HepG2 (cell line): ENCODE data around the gene ZNF23. TPM values are rescaled to one million over a fixed set of nuclear protein-coding genes. Genes with fewer than 3 reads are reported as not detected.

Experiments
- ATAC-seq: fragments of 200-7000 bp; cut with Tn5 transposase; 3 replicates; pipeline ENCODE4 v1.9.1; 2020; ENCODE audit warnings: mild to moderate bottlenecking, moderate library complexity
- BruUV-seq: library from RNA; stranded (reverse); fragments of 400-500 nt; replicated peaks from 2 replicates; lab custom pipeline; 2021; lab: Mats Ljungman, UMichigan
- CTCF ChIA-PET: fragments of 300-600 bp; formaldehyde crosslinking; extraction: SDS; loops from one replicate; lab custom pipeline; 2021; ENCODE audit warnings: low total read pairs, inconsistent platforms, low intra/inter-chr PET ratio; lab: Yijun Ruan, JAX
- POLR2A ChIA-PET: fragments of 350-600 bp; sonication (Branson Sonifier 250); formaldehyde crosslinking; loops from one replicate; lab custom pipeline; 2020; ENCODE audit warnings: antibody characterized with exemption, inconsistent platforms; lab: Yijun Ruan, JAX
- DNase-seq: peaks from one replicate; pipeline ENCODE4 v3.0.0-alpha.2; 2015; ENCODE audit warnings: low spot score
- FAIRE-seq: peaks from 3 replicates; lab custom pipeline; 2011; peaks lifted over from hg19 to GRCh38; lab: Jason Lieb, UNC
- H2AFZ ChIP-seq: one replicate; pipeline ENCODE4 v1.6.1; 2011; ENCODE audit warnings: low read length, inconsistent platforms
- H3K27ac ChIP-seq: fragments of 300-600 bp; 3 replicates; pipeline ENCODE4 v1.8.0; 2011; ENCODE audit warnings: mixed run types, mild to moderate bottlenecking, mixed read lengths, low read length, inconsistent platforms; ENCODE audit not compliant: insufficient read depth; ENCODE audit errors: extremely low read length
- H3K27me3 ChIP-seq, 2 experiments: fragments of 200-600 bp in 1 of 2; 2 replicates in 1 of 2; 3 replicates in 1 of 2; pipeline versions ENCODE4 v1.6.0 to v1.8.0; 2011; ENCODE audit warnings: low read length in 2 of 2, mild to moderate bottlenecking in 2 of 2, moderate library complexity in 2 of 2, inconsistent platforms in 1 of 2; ENCODE audit not compliant: insufficient read depth in 2 of 2, control insufficient read depth in 1 of 2
- H3K36me3 ChIP-seq, 2 experiments: fragments of 200-600 bp in 1 of 2; replicated peaks in 1 of 2; 2 replicates in 1 of 2; 3 replicates in 1 of 2; pipeline versions ENCODE4 v1.5.1 to v1.8.0; 2011; ENCODE audit warnings: low read length in 2 of 2, inconsistent platforms in 1 of 2; ENCODE audit not compliant: insufficient read depth in 2 of 2, control insufficient read depth in 1 of 2
- H3K4me1 ChIP-seq: 2 replicates; pipeline ENCODE4 v1.5.1; 2012; ENCODE audit warnings: low read length, inconsistent platforms; ENCODE audit not compliant: insufficient read depth
- H3K4me2 ChIP-seq: 2 replicates; pipeline ENCODE4 v1.6.0; 2011; ENCODE audit warnings: low read depth, low read length, inconsistent platforms
- H3K4me3 ChIP-seq, 3 experiments: fragments of 200-600 bp in 1 of 3; sonication (generic), shearing (Covaris generic) in 1 of 3; replicated peaks in 1 of 3; 2 replicates each; pipeline ENCODE4 v1.5.1; 2011 to 2016; ENCODE audit warnings: low read length in 3 of 3, inconsistent platforms in 2 of 3, low read depth in 2 of 3, mild to moderate bottlenecking in 2 of 3, control low read depth in 1 of 3, mixed read lengths in 1 of 3; ENCODE audit not compliant: insufficient read depth in 1 of 3
- H3K79me2 ChIP-seq: one replicate; pipeline ENCODE4 v1.6.1; 2011; ENCODE audit warnings: low read length, inconsistent platforms; ENCODE audit not compliant: insufficient read depth
- H3K9ac ChIP-seq: 2 replicates; pipeline ENCODE4 v1.6.0; 2011; ENCODE audit warnings: mild to moderate bottlenecking, low read depth, low read length, inconsistent platforms; ENCODE audit not compliant: insufficient read depth
- H3K9me3 ChIP-seq: 2 replicates; pipeline ENCODE4 v1.5.1; 2012; ENCODE audit warnings: mild to moderate bottlenecking, low read length
- H4K20me1 ChIP-seq: 2 replicates; pipeline ENCODE4 v1.6.0; 2011; ENCODE audit warnings: inconsistent platforms, mild to moderate bottlenecking, low read length, moderate library complexity; ENCODE audit not compliant: insufficient read depth
- CREB1 ChIP-seq, 2 experiments: fragments of 450-650 bp in 1 of 2; IDR thresholded peaks; 2 replicates each; pipeline ENCODE4 v1.6.1; 2016 to 2017; ENCODE audit warnings: control low read depth in 1 of 2, mild to moderate bottlenecking in 1 of 2, missing compliant biosample characterization in 1 of 2, missing genetic modification characterization in 1 of 2
- FOXP1 ChIP-seq, 2 experiments: fragments of 450-650 bp in 1 of 2; IDR thresholded peaks; 2 replicates each; pipeline ENCODE4 v1.6.1; 2017 to 2018; ENCODE audit warnings: antibody characterized with exemption in 1 of 2
- SETDB1 ChIP-seq: sonication (generic); formaldehyde crosslinking; IDR thresholded peaks from 2 replicates; pipeline ENCODE4 v1.5.1; 2020; ENCODE audit warnings: missing genetic modification reagents, mild to moderate bottlenecking, borderline replicate concordance
- SP140L ChIP-seq: sonication (generic); formaldehyde crosslinking; IDR thresholded peaks from 2 replicates; pipeline ENCODE4 v1.4.0; 2020; ENCODE audit warnings: missing genetic modification reagents, borderline replicate concordance
- TARDBP ChIP-seq: sonication (generic); formaldehyde crosslinking; IDR thresholded peaks from 2 replicates; pipeline ENCODE4 v1.8.0; 2022; ENCODE audit warnings: mild to moderate bottlenecking, missing genetic modification reagents
- ZMYM3 ChIP-seq: sonication (generic); formaldehyde crosslinking; IDR thresholded peaks from 2 replicates; pipeline ENCODE4 v1.5.1; 2020; ENCODE audit warnings: mild to moderate bottlenecking, missing genetic modification reagents
- ZNF512B ChIP-seq: sonication (generic); formaldehyde crosslinking; IDR thresholded peaks from 2 replicates; pipeline ENCODE4 v1.5.1; 2020; ENCODE audit warnings: missing genetic modification reagents, mild to moderate bottlenecking, borderline replicate concordance
- ZNF574 ChIP-seq: sonication (generic); formaldehyde crosslinking; IDR thresholded peaks from 2 replicates; pipeline ENCODE4 v1.4.0; 2020; ENCODE audit warnings: missing genetic modification reagents
- ZNF580 ChIP-seq: IDR thresholded peaks from 2 replicates; pipeline ENCODE4 v1.6.1; 2016; ENCODE audit warnings: low read depth, borderline replicate concordance
- ZNF703 ChIP-seq: sonication (generic); formaldehyde crosslinking; IDR thresholded peaks from 2 replicates; pipeline ENCODE4 v1.5.1; 2020; ENCODE audit warnings: missing genetic modification reagents, mild to moderate bottlenecking, moderate library complexity, borderline replicate concordance
- ZNF775 ChIP-seq: sonication (generic); formaldehyde crosslinking; IDR thresholded peaks from 2 replicates; pipeline ENCODE4 v1.4.0; 2020; ENCODE audit warnings: missing genetic modification reagents, mild to moderate bottlenecking, moderate library complexity, borderline replicate concordance
- ZNF800 ChIP-seq: sonication (generic); formaldehyde crosslinking; IDR thresholded peaks from 2 replicates; pipeline ENCODE4 v1.4.0; 2020; ENCODE audit warnings: missing genetic modification reagents
- WGBS: methylation state at CpG from one replicate; pipeline ENCODE4 v1.1.6; 2017; ENCODE audit warnings: low lambda C conversion rate; 5-methylcytosine and 5-hydroxymethylcytosine counted together
- in situ Hi-C: cut with HindIII; loops from 2 replicates; pipeline ENCODE4 v1.10.0; 2017; ENCODE audit warnings: low pct_unique_long_range_greater_than_20kb; ENCODE audit not compliant: extremely low pct_ligation_motif_present
- intact Hi-C: fragments of 100-400 bp; cut with micrococcal nuclease; formaldehyde crosslinking; loops from one replicate; pipeline ENCODE4 v1.10.0; 2022; ENCODE audit not compliant: unreplicated experiment
- polyA plus RNA-seq, 8 experiments: library from polyadenylated mRNA; depleted of rRNA in 3 of 8; stranded (reverse) in 7 of 8; unstranded in 1 of 8; fragments of >200 nt; fragmentation: Illumina TruSeq in 4 of 8; extraction: Trizol in 4 of 8; gene quantifications; 2 replicates each; pipeline versions ENCODE4 v1.2.1 to v1.2.3, GENCODE V29; 2011 to 2016; ENCODE audit warnings: low read depth in 4 of 8, missing spikeins in 1 of 8, mixed read lengths in 1 of 8; ENCODE audit not compliant: insufficient read depth in 1 of 8
- total RNA-seq, 5 experiments: library from RNA; depleted of rRNA; stranded (reverse); fragments of >200 nt; fragmentation: Illumina TruSeq; extraction: Trizol; gene quantifications; 2 replicates each; pipeline ENCODE4 v1.2.3, GENCODE V29; 2016; ENCODE audit warnings: low read depth in 1 of 5

Gene ZNF23
- total and polyA plus RNA-seq, 2 of the 13 experiments (the other 11 are each of a cell fraction or from before 2014, with no cell fraction given) = 8.6 to 12.2 TPM

GRCh38 chr16:71484006-71484893 is 22.2 kb upstream of the ZNF23 start (continued):
- TF ChIP-seq ZNF512B (no peak), TARDBP (CRISPR knock-in tag) (peak; percentile 73; the same call in 1 of the 2 replicates), ZNF703 (CRISPR knock-in tag) (no peak), ZNF580 (CRISPR knock-in tag) (peak; percentile 83; the same call in 1 of the 2 replicates), SP140L (CRISPR knock-in tag) (no peak)
- TF ChIP-seq, all 625 proteins: peak for 288

- in situ Hi-C loops (loop anchor here (10.0 kb wide), 1 partner anchor 122 kb away; no protein-coding TSS in a partner anchor), intact Hi-C loops (no loop called here)
- no peak for DNase-seq
- H3K4me3 ChIP-seq = no peak overlapping the region
- no peaks in the 10 kb centered on the region for H4K20me1 ChIP-seq
- BruUV-seq = no TSS peak
- H2AFZ ChIP-seq = no peak overlapping the region
- H3K4me1 ChIP-seq = peaks cover 24% of the 10 kb centered on the region
- no peak overlapping the region for H3K27ac ChIP-seq
- H3K4me2 ChIP-seq = no peak overlapping the region; the same call in 1 of the 2 replicates
- no peaks in the 10 kb centered on the region; a peak in 1 of 5 replicates for H3K27me3 ChIP-seq
- ChIA-PET POLR2A (interaction anchor here (1.7 kb wide), 1 partner anchor 21 kb away, joined by 9 read pairs; the partner anchor contains the start of gene ZNF23), CTCF (no interaction called here)
- no peaks in the 10 kb centered on the region for H3K9me3 ChIP-seq
- WGBS = 71% methylated on average over 5 of the region's 5 CpGs
- H3K9ac ChIP-seq = no peak overlapping the region
- FAIRE-seq = no peak
- H3K36me3 ChIP-seq = peaks cover 6 to 13% of the 10 kb centered on the region in 2 experiments
- ATAC-seq = no peak
- H3K79me2 ChIP-seq = peaks cover 3% of the 10 kb centered on the region
- no peak for TF ChIP-seq ZNF800 (CRISPR knock-in tag)
- no peak for TF ChIP-seq SETDB1 (CRISPR knock-in tag)
- 0 out of 2 replicates have a peak, but pooled peaks have one; percentile 30 for TF ChIP-seq ZNF574
- TF ChIP-seq ZMYM3 (CRISPR knock-in tag) = 0 out of 2 replicates have a peak, but pooled peaks have one; percentile 18
- TF ChIP-seq CREB1 (IDR thresholded peaks at IDR 0.05) = no peak
- TF ChIP-seq CREB1 (CRISPR knock-in tag; IDR thresholded peaks at IDR 0.05) = 0 out of 2 replicates have a peak, but pooled peaks have one; percentile 28
- no peak for TF ChIP-seq FOXP1 (IDR thresholded peaks at IDR 0.05)
- TF ChIP-seq FOXP1 (CRISPR knock-in tag; IDR thresholded peaks at IDR 0.05) = peak; percentile 36; the same call in 1 of the 2 replicates
- no peak for TF ChIP-seq ZNF775
Measured at GRCh38 chr16:71482569-71482968, 20.5 kb upstream of the ZNF23 start.
